Measurements from ENCODE around the gene CAMTA1.

DNA sequence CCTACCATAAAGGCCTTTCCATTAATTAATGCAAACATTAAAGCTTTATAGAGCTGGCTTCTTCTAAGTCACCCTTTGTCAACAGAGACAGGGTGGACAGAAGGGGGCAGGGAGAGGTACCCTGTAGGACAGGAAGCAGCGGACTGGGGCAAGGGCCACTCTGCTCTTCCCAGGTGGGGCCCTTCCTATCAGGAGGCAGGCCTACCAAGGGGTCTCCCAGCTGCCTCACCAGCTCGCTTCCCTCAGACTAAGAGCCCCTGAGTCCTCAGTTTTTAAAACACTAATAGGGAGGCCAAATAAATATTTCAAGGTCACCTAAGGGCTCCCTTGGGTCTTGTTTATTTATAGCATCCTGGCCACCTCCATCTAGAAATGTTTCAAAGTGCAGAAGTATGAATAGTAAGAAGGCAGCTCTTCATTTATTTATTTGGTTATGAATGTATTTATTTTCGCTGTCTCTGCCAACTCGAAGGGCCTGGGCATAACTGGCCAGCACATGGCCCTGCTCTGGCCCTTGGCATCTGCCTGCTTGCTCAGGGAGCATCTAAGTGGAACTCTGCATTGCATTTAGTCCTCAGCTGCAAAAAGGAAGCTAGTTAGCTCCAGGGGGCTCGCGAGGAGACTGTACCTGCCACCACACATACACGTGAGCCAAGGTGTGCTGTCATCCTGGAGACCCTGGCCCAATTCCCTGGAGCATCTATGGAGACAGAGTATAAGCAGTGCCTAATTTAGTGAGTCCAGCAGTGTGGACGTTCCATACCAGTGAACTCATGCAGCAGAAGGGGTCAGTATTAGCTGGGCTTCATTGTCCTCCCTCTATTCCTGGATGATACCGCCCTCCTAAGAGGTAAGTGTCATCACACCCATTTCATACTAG lies 590.8 kb downstream of the CAMTA1 start:
- TF ChIP-seq CTCF (IDR thresholded peaks at IDR 0.05) (no peak), POLR2A (IDR thresholded peaks at IDR 0.05) (no peak)
